Vagina (tissue), 2 donors: ENCODE results near the gene ITPR3. TPM values are rescaled to one million over a fixed set of nuclear protein-coding genes. Genes with fewer than 3 reads are reported as not detected.

ENCODE experiments used
- DNase-seq, 2 donors: peaks; one replicate each; pipeline ENCODE4 v3.0.0-alpha.2; 2017; ENCODE audit errors: extremely low spot score in 2 of 2
- H3K27ac ChIP-seq: fragments of 200-600 bp; sonication (generic); one replicate; pipeline ENCODE4 v1.5.1; 2019
- H3K27me3 ChIP-seq: fragments of 200-600 bp; sonication (generic); one replicate; pipeline ENCODE4 v1.5.1; 2019
- H3K36me3 ChIP-seq, 2 donors: fragments of 200-600 bp; sonication (generic); one replicate each; pipeline ENCODE4 v1.5.1; 2017 to 2019
- H3K4me1 ChIP-seq: fragments of 200-600 bp; sonication (generic); one replicate; pipeline ENCODE4 v1.5.1; 2019
- H3K4me3 ChIP-seq, 2 donors: fragments of 200-600 bp; sonication (generic); 1 replicate in 1 of 2; 2 replicates in 1 of 2; pipeline ENCODE4 v1.5.1; 2016 to 2019
- H3K9me3 ChIP-seq: fragments of 200-600 bp; sonication (generic); one replicate; pipeline ENCODE4 v1.5.1; 2019
- POLR2A ChIP-seq, 2 donors: fragments of 450-650 bp; IDR thresholded peaks; one replicate each; pipeline ENCODE4 v1.6.1; 2017; ENCODE audit warnings: antibody characterized with exemption in 2 of 2, mild to moderate bottlenecking in 2 of 2, moderate library complexity in 2 of 2
- POLR2AphosphoS5 ChIP-seq, 2 donors: sonication (generic); formaldehyde crosslinking; IDR thresholded peaks; one replicate each; pipeline ENCODE4 v1.9.0; 2017; ENCODE audit warnings: antibody characterized with exemption in 2 of 2, mild to moderate bottlenecking in 2 of 2, low read depth in 1 of 2; ENCODE audit not compliant: insufficient read depth in 1 of 2
- intact Hi-C: fragments of 100-400 bp; cut with DNase I; formaldehyde crosslinking; loops from one replicate; pipeline ENCODE4 v1.15.1; 2023
- total RNA-seq: library from RNA; depleted of rRNA; stranded (reverse); fragments of >200 nt; gene quantifications from one replicate; pipeline ENCODE4 v1.2.3, GENCODE V29; 2016
- TF ChIP-seq, protein P1 (sequence below), 3 experiments: fragments of 450-650 bp in 2 of 3; fragments of 200-600 bp in 1 of 3; sonication (generic) in 1 of 3; IDR thresholded peaks; one replicate each; pipeline ENCODE4 v1.5.1; 2017 to 2019; ENCODE audit warnings: antibody characterized with exemption in 3 of 3, mild to moderate bottlenecking in 2 of 3, moderate library complexity in 2 of 3

ITPR3 gene
- total RNA-seq, 1 donor from 2014 or later: 50.1 TPM

DNA sequence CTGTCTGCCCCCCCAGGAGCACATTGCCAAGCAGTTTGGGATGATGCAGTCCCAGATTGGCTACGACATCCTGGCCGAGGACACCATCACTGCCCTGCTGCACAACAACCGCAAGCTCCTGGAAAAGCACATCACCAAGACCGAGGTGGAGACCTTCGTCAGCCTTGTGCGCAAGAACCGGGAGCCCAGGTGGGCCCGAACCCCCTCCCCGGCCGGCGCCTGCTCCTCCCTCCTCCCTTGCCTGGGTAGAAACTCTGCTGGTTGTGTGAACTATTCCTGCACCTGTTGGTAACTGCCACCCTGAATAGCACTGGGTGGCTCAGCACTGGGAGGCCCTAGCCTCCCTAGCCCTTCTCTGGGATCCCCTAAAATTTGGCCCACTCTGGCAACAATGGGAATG lies 46.7 kb downstream of the ITPR3 start:
- no peaks in the 10 kb centered on the region for H3K9me3 ChIP-seq
- no peak overlapping the region for H3K27ac ChIP-seq
- H3K4me3 ChIP-seq: no peak overlapping the region
- intact Hi-C loops: no loop called here
- no peak for TF ChIP-seq POLR2A (IDR thresholded peaks at IDR 0.05)
- TF ChIP-seq, protein P1, sequence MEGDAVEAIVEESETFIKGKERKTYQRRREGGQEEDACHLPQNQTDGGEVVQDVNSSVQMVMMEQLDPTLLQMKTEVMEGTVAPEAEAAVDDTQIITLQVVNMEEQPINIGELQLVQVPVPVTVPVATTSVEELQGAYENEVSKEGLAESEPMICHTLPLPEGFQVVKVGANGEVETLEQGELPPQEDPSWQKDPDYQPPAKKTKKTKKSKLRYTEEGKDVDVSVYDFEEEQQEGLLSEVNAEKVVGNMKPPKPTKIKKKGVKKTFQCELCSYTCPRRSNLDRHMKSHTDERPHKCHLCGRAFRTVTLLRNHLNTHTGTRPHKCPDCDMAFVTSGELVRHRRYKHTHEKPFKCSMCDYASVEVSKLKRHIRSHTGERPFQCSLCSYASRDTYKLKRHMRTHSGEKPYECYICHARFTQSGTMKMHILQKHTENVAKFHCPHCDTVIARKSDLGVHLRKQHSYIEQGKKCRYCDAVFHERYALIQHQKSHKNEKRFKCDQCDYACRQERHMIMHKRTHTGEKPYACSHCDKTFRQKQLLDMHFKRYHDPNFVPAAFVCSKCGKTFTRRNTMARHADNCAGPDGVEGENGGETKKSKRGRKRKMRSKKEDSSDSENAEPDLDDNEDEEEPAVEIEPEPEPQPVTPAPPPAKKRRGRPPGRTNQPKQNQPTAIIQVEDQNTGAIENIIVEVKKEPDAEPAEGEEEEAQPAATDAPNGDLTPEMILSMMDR (IDR thresholded peaks at IDR 0.05): no peak
- no peak for TF ChIP-seq POLR2AphosphoS5 (IDR thresholded peaks at IDR 0.05; ENCODE audit: insufficient read depth in 1 of 2, low read depth in 1 of 2)
- no peaks in the 10 kb centered on the region for H3K27me3 ChIP-seq
- DNase-seq: no peak
- peaks cover 0 to 47% of the 10 kb centered on the region in 2 donors for H3K36me3 ChIP-seq
- peaks cover 9% of the 10 kb centered on the region for H3K4me1 ChIP-seq

DNA sequence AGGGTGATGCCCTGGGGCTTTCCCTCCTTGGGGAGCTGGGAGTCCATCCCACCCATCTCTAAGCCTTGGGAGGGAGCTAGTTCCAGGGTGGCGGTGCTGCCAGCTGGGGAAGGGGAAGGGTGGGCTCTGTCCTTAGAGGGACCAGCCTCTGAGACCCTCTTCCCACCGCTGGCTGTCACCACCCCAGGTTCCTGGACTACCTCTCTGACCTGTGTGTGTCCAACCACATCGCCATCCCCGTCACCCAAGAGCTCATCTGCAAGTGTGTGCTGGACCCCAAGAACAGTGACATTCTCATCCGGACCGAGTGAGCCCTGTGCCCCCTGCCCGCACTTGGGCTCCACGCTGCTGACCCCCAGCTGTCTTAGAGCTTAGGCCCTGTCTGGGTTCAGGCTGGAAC lies 47.2 kb downstream of the ITPR3 start:
- Histone ChIP-seq H3K4me1 (peaks cover 9% of the 10 kb centered on the region), H3K27me3 (no peaks in the 10 kb centered on the region), H3K36me3 (peaks cover 0 to 49% of the 10 kb centered on the region in 2 donors), H3K4me3 (no peak overlapping the region), H3K9me3 (no peaks in the 10 kb centered on the region), H3K27ac (no peak overlapping the region)
- TF ChIP-seq POLR2AphosphoS5 (IDR thresholded peaks at IDR 0.05; ENCODE audit: insufficient read depth in 1 of 2, low read depth in 1 of 2): no peak
- no peak for TF ChIP-seq POLR2A (IDR thresholded peaks at IDR 0.05)
- TF ChIP-seq, protein P1 (IDR thresholded peaks at IDR 0.05): no peak
- intact Hi-C loops: no loop called here
- DNase-seq: no peak

DNA sequence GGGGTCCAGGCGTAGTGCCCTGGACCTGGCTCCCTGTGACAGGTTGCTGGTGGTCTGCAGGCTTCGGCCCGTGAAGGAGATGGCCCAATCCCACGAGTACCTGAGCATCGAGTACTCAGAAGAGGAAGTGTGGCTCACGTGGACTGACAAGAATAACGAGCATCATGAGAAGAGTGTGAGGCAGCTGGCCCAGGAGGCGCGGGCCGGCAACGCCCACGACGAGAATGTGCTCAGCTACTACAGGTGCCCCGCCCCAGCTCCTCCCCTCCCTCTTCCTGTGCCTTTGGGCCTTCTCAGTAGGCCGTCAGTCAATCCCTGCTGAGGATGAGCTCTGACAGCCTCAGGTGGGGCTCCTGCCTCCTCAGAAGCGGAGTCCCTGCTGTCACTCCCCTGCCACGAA lies 47.8 kb downstream of the ITPR3 start:
- intact Hi-C loops: no loop called here
- DNase-seq: no peak
- H3K9me3 ChIP-seq: no peaks in the 10 kb centered on the region
- H3K27ac ChIP-seq: no peak overlapping the region
- no peaks in the 10 kb centered on the region for H3K27me3 ChIP-seq
- no peak overlapping the region for H3K4me3 ChIP-seq
- H3K4me1 ChIP-seq: peaks cover 9% of the 10 kb centered on the region
- TF ChIP-seq POLR2AphosphoS5 (IDR thresholded peaks at IDR 0.05; ENCODE audit: insufficient read depth in 1 of 2, low read depth in 1 of 2): peak; percentile 17 to 34
- TF ChIP-seq, protein P1 (IDR thresholded peaks at IDR 0.05): no peak
- peaks cover 0 to 54% of the 10 kb centered on the region in 2 donors for H3K36me3 ChIP-seq

DNA sequence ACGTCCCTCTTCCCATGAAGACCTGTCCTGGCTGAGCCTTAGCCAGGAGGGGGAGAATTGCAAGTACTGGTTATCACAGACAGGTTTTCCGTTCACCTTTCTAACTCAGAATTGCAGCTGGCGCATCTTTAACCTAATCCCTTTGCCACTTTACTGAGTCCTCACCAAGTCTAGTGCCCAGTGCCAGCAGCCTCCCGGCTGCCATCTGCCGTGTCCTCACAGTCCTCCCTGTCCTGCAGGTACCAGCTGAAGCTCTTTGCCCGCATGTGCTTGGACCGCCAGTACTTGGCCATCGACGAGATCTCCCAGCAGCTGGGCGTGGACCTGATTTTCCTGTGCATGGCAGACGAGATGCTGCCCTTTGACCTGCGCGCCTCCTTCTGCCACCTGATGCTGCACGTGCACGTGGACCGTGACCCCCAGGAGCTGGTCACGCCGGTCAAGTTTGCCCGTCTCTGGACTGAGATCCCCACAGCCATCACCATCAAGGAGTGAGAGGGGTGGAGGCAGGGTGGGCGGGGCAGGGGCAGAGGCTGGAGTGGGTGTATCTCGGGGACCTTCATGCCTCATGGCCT lies 49.1 kb downstream of the ITPR3 start:
- H3K4me1 ChIP-seq: peaks cover 9% of the 10 kb centered on the region
- no peak for DNase-seq
- TF ChIP-seq POLR2A (IDR thresholded peaks at IDR 0.05) (no peak), POLR2AphosphoS5 (IDR thresholded peaks at IDR 0.05; ENCODE audit: insufficient read depth in 1 of 2, low read depth in 1 of 2) (no peak)
- TF ChIP-seq, protein P1 (IDR thresholded peaks at IDR 0.05): no peak
- H3K27ac ChIP-seq: no peak overlapping the region
- H3K27me3 ChIP-seq: no peaks in the 10 kb centered on the region
- H3K9me3 ChIP-seq: no peaks in the 10 kb centered on the region
- intact Hi-C loops: no loop called here
- H3K36me3 ChIP-seq: peaks cover 0 to 57% of the 10 kb centered on the region in 2 donors
- H3K4me3 ChIP-seq: no peak overlapping the region

DNA sequence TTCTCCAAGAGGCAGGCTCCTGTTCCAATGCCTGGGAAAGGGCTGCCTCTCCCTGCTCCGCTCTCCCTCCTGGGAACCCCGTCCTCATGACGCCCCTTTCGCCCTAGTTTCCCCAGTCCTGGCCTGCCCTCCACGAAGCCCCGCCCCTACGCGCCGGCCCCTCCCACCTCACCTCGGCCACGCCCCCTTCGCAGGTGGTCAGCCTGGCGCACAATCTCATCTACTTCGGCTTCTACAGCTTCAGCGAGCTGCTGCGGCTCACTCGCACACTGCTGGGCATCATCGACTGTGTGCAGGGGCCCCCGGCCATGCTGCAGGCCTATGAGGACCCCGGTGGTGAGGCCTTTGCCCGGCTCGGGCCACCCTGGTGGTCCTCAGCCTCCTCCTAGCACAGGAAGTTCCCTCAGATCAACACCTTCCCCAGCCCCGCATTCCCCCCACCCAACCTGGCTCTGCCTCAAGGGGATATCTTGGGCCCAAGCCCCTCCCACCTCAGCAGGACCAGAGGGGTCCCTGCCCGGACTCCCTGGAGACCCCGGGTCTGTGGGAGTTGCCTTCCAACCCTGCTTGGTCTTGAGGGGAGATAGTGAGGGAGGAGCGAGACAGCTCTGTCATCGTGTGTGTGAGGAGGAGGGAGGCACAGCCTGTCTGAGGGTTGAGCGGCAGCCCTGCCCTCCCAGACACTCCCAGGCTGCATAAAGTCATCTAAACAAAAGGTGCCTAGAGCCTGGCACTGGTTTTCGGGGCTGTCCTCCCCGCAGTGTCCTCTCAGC lies 50.0 kb downstream of the ITPR3 start:
- TF ChIP-seq POLR2A (IDR thresholded peaks at IDR 0.05) (no peak), POLR2AphosphoS5 (IDR thresholded peaks at IDR 0.05; ENCODE audit: insufficient read depth in 1 of 2, low read depth in 1 of 2) (no peak)
- TF ChIP-seq, protein P1 (IDR thresholded peaks at IDR 0.05): no peak
- no peak for DNase-seq
- H3K4me1 ChIP-seq: peaks cover 9% of the 10 kb centered on the region
- intact Hi-C loops: no loop called here
- no peak overlapping the region for H3K4me3 ChIP-seq
- no peaks in the 10 kb centered on the region for H3K27me3 ChIP-seq
- no peak overlapping the region for H3K27ac ChIP-seq
- no peaks in the 10 kb centered on the region for H3K9me3 ChIP-seq
- H3K36me3 ChIP-seq: peaks cover 0 to 48% of the 10 kb centered on the region in 2 donors
